GM23338 (cell line): Measurements from ENCODE around the gene CORO1C. TPM values are rescaled to one million over a fixed set of nuclear protein-coding genes. Genes with fewer than 3 reads are reported as not detected.

ENCODE experiments used
- ATAC-seq: fragments of 200-7000 bp; cut with Tn5 transposase; 3 replicates; pipeline ENCODE4 v1.9.1; 2020
- DNase-seq: peaks from one replicate; pipeline ENCODE4 v3.0.0-alpha.2; 2015; ENCODE audit warnings: low spot score
- H2AFZ ChIP-seq: fragments of 200-600 bp; sonication (generic); 2 replicates; pipeline ENCODE4 v1.8.0; 2016; ENCODE audit warnings: antibody characterized with exemption, mild to moderate bottlenecking, moderate library complexity
- H3F3A ChIP-seq: fragments of 200-600 bp; sonication (generic); replicated peaks from 2 replicates; pipeline ENCODE4 v1.8.0; 2017; ENCODE audit warnings: antibody characterized with exemption, mixed run types, low read depth
- H3K27ac ChIP-seq: fragments of 200-600 bp; sonication (generic); 2 replicates; pipeline ENCODE4 v1.6.1; 2016; ENCODE audit warnings: low read depth
- H3K27me3 ChIP-seq: fragments of 200-600 bp; sonication (generic); 2 replicates; pipeline ENCODE4 v1.8.0; 2016; ENCODE audit warnings: mild to moderate bottlenecking, mixed run types, moderate library complexity; ENCODE audit not compliant: insufficient read depth
- H3K36me3 ChIP-seq: fragments of 200-600 bp; sonication (generic); 2 replicates; pipeline ENCODE4 v1.8.0; 2016; ENCODE audit warnings: mild to moderate bottlenecking; ENCODE audit not compliant: insufficient read depth
- H3K4me1 ChIP-seq: fragments of 200-600 bp; sonication (generic); 2 replicates; pipeline ENCODE4 v1.8.0; 2016; ENCODE audit warnings: mild to moderate bottlenecking, moderate library complexity; ENCODE audit not compliant: insufficient read depth
- H3K4me2 ChIP-seq: fragments of 200-600 bp; sonication (generic); 2 replicates; pipeline ENCODE4 v1.7.1; 2017; ENCODE audit warnings: mixed run types
- H3K4me3 ChIP-seq: fragments of 200-600 bp; sonication (generic); 2 replicates; pipeline ENCODE4 v1.6.1; 2016; ENCODE audit warnings: mixed run types
- H3K79me2 ChIP-seq: fragments of 200-600 bp; sonication (generic); replicated peaks from 2 replicates; pipeline ENCODE4 v1.8.0; 2017; ENCODE audit warnings: mild to moderate bottlenecking; ENCODE audit not compliant: insufficient read depth
- H3K9me2 ChIP-seq: fragments of 200-600 bp; sonication (generic); 2 replicates; pipeline ENCODE4 v1.8.0; 2017; ENCODE audit not compliant: insufficient read depth
- H4K20me1 ChIP-seq: fragments of 200-600 bp; sonication (generic); replicated peaks from 2 replicates; pipeline ENCODE4 v1.8.0; 2017; ENCODE audit warnings: mild to moderate bottlenecking; ENCODE audit not compliant: insufficient read depth
- H3K27ac Mint-ChIP-seq: 2 replicates; pipeline ENCODE4 v1.8.0; 2020; ENCODE audit warnings: inconsistent platforms, mild to moderate bottlenecking, moderate library complexity, mixed read lengths
- H3K27me3 Mint-ChIP-seq: 3 replicates; pipeline ENCODE4 v1.8.0; 2022; ENCODE audit warnings: low read depth, mild to moderate bottlenecking, moderate library complexity, mixed read lengths, inconsistent platforms; ENCODE audit not compliant: insufficient read depth, poor library complexity
- H3K36me3 Mint-ChIP-seq: 3 replicates; pipeline ENCODE4 v1.8.0; 2021; ENCODE audit warnings: low read depth, mild to moderate bottlenecking, inconsistent platforms, moderate library complexity, mixed read lengths
- H3K4me1 Mint-ChIP-seq: 3 replicates; pipeline ENCODE4 v1.8.0; 2020; ENCODE audit warnings: mild to moderate bottlenecking, inconsistent platforms, mixed read lengths
- H3K4me3 Mint-ChIP-seq: 3 replicates; pipeline ENCODE4 v1.8.0; 2021; ENCODE audit warnings: moderate library complexity, mild to moderate bottlenecking, inconsistent platforms, mixed read lengths
- H3K9me3 Mint-ChIP-seq: 3 replicates; pipeline ENCODE4 v1.8.0; 2020; ENCODE audit warnings: moderate library complexity, mild to moderate bottlenecking, inconsistent platforms, mixed read lengths
- EZH2 ChIP-seq: fragments of 200-600 bp; sonication (generic); IDR thresholded peaks from one replicate; pipeline ENCODE4 v1.8.0; 2017; ENCODE audit warnings: antibody characterized with exemption, mild to moderate bottlenecking, low read depth; ENCODE audit not compliant: unreplicated experiment
- EZH2phosphoT487 ChIP-seq: fragments of 200-600 bp; sonication (generic); IDR thresholded peaks from one replicate; pipeline ENCODE4 v1.8.1; 2018; ENCODE audit warnings: antibody characterized with exemption; ENCODE audit not compliant: unreplicated experiment
- JUNB ChIP-seq: IDR thresholded peaks from one replicate; pipeline ENCODE4 v1.6.1; 2016; ENCODE audit warnings: antibody characterized with exemption; ENCODE audit not compliant: unreplicated experiment
- NANOG ChIP-seq: IDR thresholded peaks from 2 replicates; pipeline ENCODE4 v1.6.1; 2016; ENCODE audit warnings: antibody characterized with exemption, borderline replicate concordance
- POLR2AphosphoS5 ChIP-seq: IDR thresholded peaks from 2 replicates; pipeline ENCODE4 v1.6.1; 2016; ENCODE audit warnings: antibody characterized with exemption, low read depth
- STAT1 ChIP-seq: IDR thresholded peaks from one replicate; pipeline ENCODE4 v1.6.1; 2016; ENCODE audit warnings: antibody characterized with exemption; ENCODE audit not compliant: unreplicated experiment
- ZNF114 ChIP-seq: fragments of 250-450 bp; sonication (Bioruptor Pico); IDR thresholded peaks from 2 replicates; pipeline ENCODE4 v1.5.0; 2020; ENCODE audit warnings: mild to moderate bottlenecking, moderate library complexity
- ZNF331 ChIP-seq: fragments of 250-450 bp; sonication (Bioruptor Pico); IDR thresholded peaks from 2 replicates; pipeline ENCODE4 v1.5.0; 2020; ENCODE audit warnings: low read depth, mild to moderate bottlenecking, moderate library complexity
- ZNF462 ChIP-seq: fragments of 250-450 bp; sonication (Bioruptor Pico); IDR thresholded peaks from 2 replicates; pipeline ENCODE4 v1.5.0; 2020; ENCODE audit warnings: mild to moderate bottlenecking, moderate library complexity
- polyA plus RNA-seq: library from polyadenylated mRNA; unstranded; fragments of >200 nt; fragmentation: Nextera tagmentation; extraction: Ambion mirVana; gene quantifications from 2 replicates; pipeline ENCODE4 v1.2.1, GENCODE V29; 2016
- total RNA-seq: library from RNA; depleted of rRNA; stranded (reverse); fragments of >200 nt; shearing (Covaris generic); gene quantifications from 2 replicates; pipeline ENCODE4 v1.2.3, GENCODE V29; 2014
- TF ChIP-seq, protein P1 (sequence below), 2 experiments: fragments of 200-600 bp in 1 of 2; sonication (generic) in 1 of 2; conservative IDR thresholded peaks; 2 replicates each; pipeline versions ENCODE4 v1.5.1 to v1.6.1; 2016 to 2017; ENCODE audit warnings: antibody characterized with exemption in 2 of 2, low read depth in 2 of 2, mild to moderate bottlenecking in 2 of 2, moderate library complexity in 1 of 2
- TF ChIP-seq, protein P2 (sequence below): IDR thresholded peaks from 2 replicates; pipeline ENCODE4 v1.6.1; 2016; ENCODE audit warnings: antibody characterized with exemption

The CORO1C gene
- total and polyA plus RNA-seq, 2 experiments from 2014 or later, result 59.2 to 89.5 TPM

DNA sequence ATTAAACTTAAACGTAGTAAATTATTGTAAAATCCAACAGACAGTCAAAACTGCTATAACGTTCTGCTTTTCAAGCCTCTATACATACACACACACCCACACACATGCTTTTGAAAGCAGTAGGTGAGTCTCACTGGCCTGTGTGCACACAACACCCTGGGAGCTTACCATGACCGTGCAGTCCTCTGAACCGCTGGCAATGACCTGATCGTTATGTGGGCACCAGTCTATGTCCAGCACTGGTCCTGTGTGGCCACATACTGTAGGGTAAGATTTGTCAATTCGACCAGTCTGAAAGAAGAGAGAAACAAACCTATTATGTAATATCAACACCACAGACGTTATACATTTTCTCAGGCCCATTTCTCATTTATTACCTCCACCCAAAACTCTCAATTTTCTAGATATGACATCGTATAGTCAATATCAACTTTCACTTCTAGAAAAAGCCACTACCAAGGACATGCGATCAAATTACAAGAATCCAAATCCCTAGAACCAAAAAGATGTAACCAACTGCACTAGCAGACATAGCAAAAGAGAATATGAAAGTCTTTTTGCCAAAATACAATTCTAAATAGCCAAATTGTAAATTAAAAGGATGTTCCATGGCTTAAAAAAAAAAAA lies 53.1 kb downstream of the CORO1C start (continued):
- TF ChIP-seq, protein P1, sequence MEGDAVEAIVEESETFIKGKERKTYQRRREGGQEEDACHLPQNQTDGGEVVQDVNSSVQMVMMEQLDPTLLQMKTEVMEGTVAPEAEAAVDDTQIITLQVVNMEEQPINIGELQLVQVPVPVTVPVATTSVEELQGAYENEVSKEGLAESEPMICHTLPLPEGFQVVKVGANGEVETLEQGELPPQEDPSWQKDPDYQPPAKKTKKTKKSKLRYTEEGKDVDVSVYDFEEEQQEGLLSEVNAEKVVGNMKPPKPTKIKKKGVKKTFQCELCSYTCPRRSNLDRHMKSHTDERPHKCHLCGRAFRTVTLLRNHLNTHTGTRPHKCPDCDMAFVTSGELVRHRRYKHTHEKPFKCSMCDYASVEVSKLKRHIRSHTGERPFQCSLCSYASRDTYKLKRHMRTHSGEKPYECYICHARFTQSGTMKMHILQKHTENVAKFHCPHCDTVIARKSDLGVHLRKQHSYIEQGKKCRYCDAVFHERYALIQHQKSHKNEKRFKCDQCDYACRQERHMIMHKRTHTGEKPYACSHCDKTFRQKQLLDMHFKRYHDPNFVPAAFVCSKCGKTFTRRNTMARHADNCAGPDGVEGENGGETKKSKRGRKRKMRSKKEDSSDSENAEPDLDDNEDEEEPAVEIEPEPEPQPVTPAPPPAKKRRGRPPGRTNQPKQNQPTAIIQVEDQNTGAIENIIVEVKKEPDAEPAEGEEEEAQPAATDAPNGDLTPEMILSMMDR (conservative IDR thresholded peaks at IDR 0.05; ENCODE audit: low read depth in 2 of 2), result no peak

- no peaks in the 10 kb centered on the region for H3K9me2 ChIP-seq
- no peak for ATAC-seq
- H3K27ac Mint-ChIP-seq, result no peak overlapping the region
- no peaks in the 10 kb centered on the region for H3K36me3 ChIP-seq
- no peaks in the 10 kb centered on the region for H3K36me3 Mint-ChIP-seq
- H3K79me2 ChIP-seq, result peaks cover 37% of the 10 kb centered on the region
- no peak overlapping the region for H3K4me3 Mint-ChIP-seq
- H3K4me2 ChIP-seq, result no peak overlapping the region
- no peaks in the 10 kb centered on the region for H3F3A ChIP-seq
- no peak for DNase-seq
- H2AFZ ChIP-seq, result no peak overlapping the region
- no peaks in the 10 kb centered on the region for H3K27me3 ChIP-seq
- 0 out of 2 replicates have a peak, but pooled peaks cover 6% of the 10 kb centered on the region for H3K4me1 ChIP-seq
- H3K4me1 Mint-ChIP-seq, result peaks cover 2% of the 10 kb centered on the region; the same call in 2 of the 3 replicates
- no peak overlapping the region; the same call in 1 of the 2 replicates for H3K27ac ChIP-seq
- no peaks in the 10 kb centered on the region for H3K9me3 Mint-ChIP-seq
- peaks cover 1% of the 10 kb centered on the region for H3K27me3 Mint-ChIP-seq
- TF ChIP-seq, protein P2, sequence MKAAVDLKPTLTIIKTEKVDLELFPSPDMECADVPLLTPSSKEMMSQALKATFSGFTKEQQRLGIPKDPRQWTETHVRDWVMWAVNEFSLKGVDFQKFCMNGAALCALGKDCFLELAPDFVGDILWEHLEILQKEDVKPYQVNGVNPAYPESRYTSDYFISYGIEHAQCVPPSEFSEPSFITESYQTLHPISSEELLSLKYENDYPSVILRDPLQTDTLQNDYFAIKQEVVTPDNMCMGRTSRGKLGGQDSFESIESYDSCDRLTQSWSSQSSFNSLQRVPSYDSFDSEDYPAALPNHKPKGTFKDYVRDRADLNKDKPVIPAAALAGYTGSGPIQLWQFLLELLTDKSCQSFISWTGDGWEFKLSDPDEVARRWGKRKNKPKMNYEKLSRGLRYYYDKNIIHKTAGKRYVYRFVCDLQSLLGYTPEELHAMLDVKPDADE, result no peak
- no peak for TF ChIP-seq STAT1
- TF ChIP-seq EZH2, result no peak
- no peak overlapping the region for H3K4me3 ChIP-seq
- no peaks in the 10 kb centered on the region for H4K20me1 ChIP-seq
These were observed 53.9 kb downstream of the CORO1C start for GRCh38 chr12:108677381-108677780.

- Histone ChIP-seq H3K4me2 (no peak overlapping the region), H3K79me2 (peaks cover 31% of the 10 kb centered on the region), H3K36me3 (no peaks in the 10 kb centered on the region), H3K9me2 (no peaks in the 10 kb centered on the region), H3K4me1 (0 out of 2 replicates have a peak, but pooled peaks cover 6% of the 10 kb centered on the region), H3K27me3 (no peaks in the 10 kb centered on the region), H3K4me3 (no peak overlapping the region), H3K27ac (no peak overlapping the region), H2AFZ (no peak overlapping the region), H3F3A (no peaks in the 10 kb centered on the region), H4K20me1 (no peaks in the 10 kb centered on the region)
- Mint-ChIP-seq H3K4me1 (peaks cover 2% of the 10 kb centered on the region; the same call in 2 of the 3 replicates), H3K27ac (no peak overlapping the region), H3K4me3 (no peak overlapping the region), H3K9me3 (no peaks in the 10 kb centered on the region), H3K36me3 (no peaks in the 10 kb centered on the region), H3K27me3 (peaks cover 1% of the 10 kb centered on the region)
- DNase-seq, result no peak
- no peak for ATAC-seq
- TF ChIP-seq EZH2, result no peak
- no peak for TF ChIP-seq NANOG
- TF ChIP-seq JUNB, result no peak
- no peak for TF ChIP-seq ZNF462
- TF ChIP-seq ZNF114 (CRISPR knock-in tag), result no peak
- TF ChIP-seq EZH2phosphoT487, result no peak
- no peak for TF ChIP-seq POLR2AphosphoS5
- no peak for TF ChIP-seq STAT1
- TF ChIP-seq ZNF331 (CRISPR knock-in tag), result no peak
These were observed 54.6 kb downstream of the CORO1C start for GRCh38 chr12:108676707-108677106.
